SK-N-MC (cell line): ENCODE measurements around the gene SCN8A.

Experiments used
- EZH2 ChIP-seq: fragments of 200-600 bp; sonication (generic); IDR thresholded peaks from one replicate; pipeline ENCODE4 v1.6.1; 2017; ENCODE audit warnings: antibody characterized with exemption
- POLR2AphosphoS5 ChIP-seq: IDR thresholded peaks from 2 replicates; pipeline ENCODE4 v1.6.1; 2012; ENCODE audit warnings: mild to moderate bottlenecking, low read depth, low read length, borderline replicate concordance

- no peak for TF ChIP-seq POLR2AphosphoS5
- no peak for TF ChIP-seq EZH2
Measured at GRCh38 chr12:51813931-51814310, 222.9 kb downstream of the SCN8A start.
